Liver (tissue), 3 donors: ENCODE results near the gene ATP2A1.

Experiments used
- CTCF ChIP-seq: fragments of 150-350 bp; IDR thresholded peaks from 2 replicates; pipeline ENCODE4 v1.5.1; 2017; ENCODE audit warnings: improper control_type of control experiment, low read depth, low read length; ENCODE audit not compliant: missing input control
- GABPA ChIP-seq, 2 donors: IDR thresholded peaks in 1 of 2; conservative IDR thresholded peaks in 1 of 2; 2 replicates each; pipeline ENCODE4 v1.6.1; 2016; ENCODE audit warnings: antibody characterized with exemption in 2 of 2, mild to moderate bottlenecking in 1 of 2, moderate library complexity in 1 of 2
- HNF4G ChIP-seq: IDR thresholded peaks from 2 replicates; pipeline ENCODE4 v1.6.1; 2016; ENCODE audit warnings: antibody characterized with exemption
- JUND ChIP-seq, 2 donors: IDR thresholded peaks; 2 replicates each; pipeline ENCODE4 v1.6.1; 2016; ENCODE audit warnings: antibody characterized with exemption in 2 of 2
- MAX ChIP-seq: IDR thresholded peaks from 2 replicates; pipeline ENCODE4 v1.6.1; 2016; ENCODE audit warnings: antibody characterized with exemption
- RAD21 ChIP-seq, 2 donors: IDR thresholded peaks; 2 replicates each; pipeline ENCODE4 v1.6.1; 2016; ENCODE audit warnings: antibody characterized with exemption in 2 of 2, mild to moderate bottlenecking in 2 of 2
- RXRA ChIP-seq, 2 donors: IDR thresholded peaks; 2 replicates each; pipeline ENCODE4 v1.6.1; 2017 to 2018; ENCODE audit warnings: antibody characterized with exemption in 2 of 2, mild to moderate bottlenecking in 1 of 2
- SP1 ChIP-seq: IDR thresholded peaks from 2 replicates; pipeline ENCODE4 v1.6.1; 2018; ENCODE audit warnings: antibody characterized with exemption, mild to moderate bottlenecking
- TAF1 ChIP-seq: conservative IDR thresholded peaks from 2 replicates; pipeline ENCODE4 v1.6.1; 2016; ENCODE audit warnings: antibody characterized with exemption, mild to moderate bottlenecking
- YY1 ChIP-seq: IDR thresholded peaks from 2 replicates; pipeline ENCODE4 v1.6.1; 2016; ENCODE audit warnings: antibody characterized with exemption, mild to moderate bottlenecking
- TF ChIP-seq, protein P1 (sequence below): IDR thresholded peaks from 2 replicates; pipeline ENCODE4 v1.6.1; 2016; ENCODE audit warnings: antibody characterized with exemption
- TF ChIP-seq, protein P2 (sequence below): IDR thresholded peaks from 2 replicates; pipeline ENCODE4 v1.6.1; 2016; ENCODE audit warnings: antibody characterized with exemption, mild to moderate bottlenecking
- donor health status: healthy.
- donor health status: healthy.

- TF ChIP-seq CTCF = no peak
- TF ChIP-seq RAD21 (IDR thresholded peaks at IDR 0.05) = no peak
- TF ChIP-seq, protein P1, sequence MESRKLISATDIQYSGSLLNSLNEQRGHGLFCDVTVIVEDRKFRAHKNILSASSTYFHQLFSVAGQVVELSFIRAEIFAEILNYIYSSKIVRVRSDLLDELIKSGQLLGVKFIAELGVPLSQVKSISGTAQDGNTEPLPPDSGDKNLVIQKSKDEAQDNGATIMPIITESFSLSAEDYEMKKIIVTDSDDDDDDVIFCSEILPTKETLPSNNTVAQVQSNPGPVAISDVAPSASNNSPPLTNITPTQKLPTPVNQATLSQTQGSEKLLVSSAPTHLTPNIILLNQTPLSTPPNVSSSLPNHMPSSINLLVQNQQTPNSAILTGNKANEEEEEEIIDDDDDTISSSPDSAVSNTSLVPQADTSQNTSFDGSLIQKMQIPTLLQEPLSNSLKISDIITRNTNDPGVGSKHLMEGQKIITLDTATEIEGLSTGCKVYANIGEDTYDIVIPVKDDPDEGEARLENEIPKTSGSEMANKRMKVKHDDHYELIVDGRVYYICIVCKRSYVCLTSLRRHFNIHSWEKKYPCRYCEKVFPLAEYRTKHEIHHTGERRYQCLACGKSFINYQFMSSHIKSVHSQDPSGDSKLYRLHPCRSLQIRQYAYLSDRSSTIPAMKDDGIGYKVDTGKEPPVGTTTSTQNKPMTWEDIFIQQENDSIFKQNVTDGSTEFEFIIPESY = no peak
- no peak for TF ChIP-seq RXRA (IDR thresholded peaks at IDR 0.05)
- TF ChIP-seq YY1 = no peak
- no peak for TF ChIP-seq JUND (IDR thresholded peaks at IDR 0.05)
- no peak for TF ChIP-seq GABPA (IDR thresholded peaks at IDR 0.05 in 1 of 2, conservative IDR thresholded peaks at IDR 0.05 in 1 of 2)
- TF ChIP-seq, protein P2, sequence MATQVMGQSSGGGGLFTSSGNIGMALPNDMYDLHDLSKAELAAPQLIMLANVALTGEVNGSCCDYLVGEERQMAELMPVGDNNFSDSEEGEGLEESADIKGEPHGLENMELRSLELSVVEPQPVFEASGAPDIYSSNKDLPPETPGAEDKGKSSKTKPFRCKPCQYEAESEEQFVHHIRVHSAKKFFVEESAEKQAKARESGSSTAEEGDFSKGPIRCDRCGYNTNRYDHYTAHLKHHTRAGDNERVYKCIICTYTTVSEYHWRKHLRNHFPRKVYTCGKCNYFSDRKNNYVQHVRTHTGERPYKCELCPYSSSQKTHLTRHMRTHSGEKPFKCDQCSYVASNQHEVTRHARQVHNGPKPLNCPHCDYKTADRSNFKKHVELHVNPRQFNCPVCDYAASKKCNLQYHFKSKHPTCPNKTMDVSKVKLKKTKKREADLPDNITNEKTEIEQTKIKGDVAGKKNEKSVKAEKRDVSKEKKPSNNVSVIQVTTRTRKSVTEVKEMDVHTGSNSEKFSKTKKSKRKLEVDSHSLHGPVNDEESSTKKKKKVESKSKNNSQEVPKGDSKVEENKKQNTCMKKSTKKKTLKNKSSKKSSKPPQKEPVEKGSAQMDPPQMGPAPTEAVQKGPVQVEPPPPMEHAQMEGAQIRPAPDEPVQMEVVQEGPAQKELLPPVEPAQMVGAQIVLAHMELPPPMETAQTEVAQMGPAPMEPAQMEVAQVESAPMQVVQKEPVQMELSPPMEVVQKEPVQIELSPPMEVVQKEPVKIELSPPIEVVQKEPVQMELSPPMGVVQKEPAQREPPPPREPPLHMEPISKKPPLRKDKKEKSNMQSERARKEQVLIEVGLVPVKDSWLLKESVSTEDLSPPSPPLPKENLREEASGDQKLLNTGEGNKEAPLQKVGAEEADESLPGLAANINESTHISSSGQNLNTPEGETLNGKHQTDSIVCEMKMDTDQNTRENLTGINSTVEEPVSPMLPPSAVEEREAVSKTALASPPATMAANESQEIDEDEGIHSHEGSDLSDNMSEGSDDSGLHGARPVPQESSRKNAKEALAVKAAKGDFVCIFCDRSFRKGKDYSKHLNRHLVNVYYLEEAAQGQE = no peak
- no peak for TF ChIP-seq MAX
- TF ChIP-seq TAF1 = no peak
- TF ChIP-seq SP1 = no peak
- no peak for TF ChIP-seq HNF4G
Observed at GRCh38 chr16:28897826-28898225, 19.5 kb downstream of the ATP2A1 start.
